Esophagus mucosa (tissue), 1 donor: Measurements from ENCODE around the gene ARRB1. TPM values are rescaled to one million over a fixed set of nuclear protein-coding genes. Genes with fewer than 3 reads are reported as not detected.

Source experiments
- ATAC-seq: fragments of 200-7000 bp; cut with Tn5 transposase; one replicate; pipeline ENCODE4 v1.9.1; 2020
- total RNA-seq: library from RNA; stranded (reverse); gene quantifications from one replicate; pipeline ENCODE4 v1.2.4, GENCODE V29; 2023
- donor health status: DM: yes; HTN: yes; CAD: no.

The ARRB1 gene
- total RNA-seq, 1 donor from 2014 or later: 7.6 TPM

DNA sequence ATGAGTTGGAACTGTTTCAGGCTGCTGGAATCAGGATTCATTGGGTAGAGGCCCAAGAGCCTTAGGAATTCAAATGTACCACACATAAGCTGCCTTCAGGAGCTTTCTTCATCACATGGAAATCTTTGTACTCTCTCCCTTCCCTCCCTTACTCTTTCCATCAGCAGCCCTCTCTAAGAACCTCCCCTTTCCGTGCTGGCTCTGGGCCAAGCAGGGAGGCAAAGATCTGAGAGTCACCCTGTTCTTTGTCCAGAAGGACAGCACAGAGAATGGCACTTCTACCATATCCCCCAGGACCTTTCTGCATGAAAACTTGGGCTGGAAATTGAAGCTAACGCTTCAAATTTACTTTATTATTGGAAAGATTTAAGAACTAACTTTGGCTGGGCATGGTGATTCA is 131.6 kb downstream of the ARRB1 start:
- ATAC-seq: no peak

GRCh38 chr11:75214843-75215242 is 136.6 kb downstream of the ARRB1 start:
- no peak for ATAC-seq

DNA sequence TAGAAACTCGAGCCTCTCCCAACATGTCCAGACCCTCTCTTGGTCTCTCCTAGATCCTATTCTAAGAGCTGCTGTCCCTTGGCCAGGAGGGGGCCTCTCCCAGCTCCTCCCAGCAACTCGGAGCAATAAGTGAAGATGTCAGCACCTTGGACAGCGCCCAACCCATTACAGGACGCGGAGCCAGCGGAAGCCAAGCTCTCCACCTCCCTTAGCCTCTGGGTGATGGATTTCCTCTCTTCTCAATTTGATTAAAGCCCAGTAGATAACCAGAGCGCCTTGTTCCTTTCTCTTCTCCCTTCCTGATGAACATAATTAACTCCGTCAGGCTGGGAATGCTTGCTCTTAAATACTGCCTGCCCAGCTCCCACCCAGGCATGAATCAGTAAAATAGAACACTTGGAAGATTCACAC is 137.0 kb downstream of the ARRB1 start:
- peak; percentile 65 for ATAC-seq

Other genes with a start within 250 kb of the ARRB1 start
- 9.7 TPM for gene SLCO2B1, start 200.6 kb downstream of the ARRB1 start, total RNA-seq
- gene TPBGL, start 110.9 kb downstream of the ARRB1 start, total RNA-seq: not detected
- 2,660 TPM for gene RPS3, start 47.9 kb upstream of the ARRB1 start, total RNA-seq
- 0.84 TPM for gene KLHL35, start 81.5 kb upstream of the ARRB1 start, total RNA-seq
- 1.0 TPM for gene GDPD5, start 174.3 kb upstream of the ARRB1 start, total RNA-seq
- gene SERPINH1, start 210.6 kb upstream of the ARRB1 start, total RNA-seq: 23.8 TPM